GM21786 (cell line): ENCODE results near the gene LPAR2.
"Not testable (repeated sequence)": the region's sequence is repeated elsewhere in the genome, so short reads cannot be mapped to it uniquely, and the experiment has no call there.

ENCODE experiments used
- ATAC-seq: cut with Tn5 transposase; IDR thresholded peaks from one replicate; pipeline ENCODE4 v1.9.1; 2021; ENCODE audit not compliant: unreplicated experiment

LPAR2 gene

DNA sequence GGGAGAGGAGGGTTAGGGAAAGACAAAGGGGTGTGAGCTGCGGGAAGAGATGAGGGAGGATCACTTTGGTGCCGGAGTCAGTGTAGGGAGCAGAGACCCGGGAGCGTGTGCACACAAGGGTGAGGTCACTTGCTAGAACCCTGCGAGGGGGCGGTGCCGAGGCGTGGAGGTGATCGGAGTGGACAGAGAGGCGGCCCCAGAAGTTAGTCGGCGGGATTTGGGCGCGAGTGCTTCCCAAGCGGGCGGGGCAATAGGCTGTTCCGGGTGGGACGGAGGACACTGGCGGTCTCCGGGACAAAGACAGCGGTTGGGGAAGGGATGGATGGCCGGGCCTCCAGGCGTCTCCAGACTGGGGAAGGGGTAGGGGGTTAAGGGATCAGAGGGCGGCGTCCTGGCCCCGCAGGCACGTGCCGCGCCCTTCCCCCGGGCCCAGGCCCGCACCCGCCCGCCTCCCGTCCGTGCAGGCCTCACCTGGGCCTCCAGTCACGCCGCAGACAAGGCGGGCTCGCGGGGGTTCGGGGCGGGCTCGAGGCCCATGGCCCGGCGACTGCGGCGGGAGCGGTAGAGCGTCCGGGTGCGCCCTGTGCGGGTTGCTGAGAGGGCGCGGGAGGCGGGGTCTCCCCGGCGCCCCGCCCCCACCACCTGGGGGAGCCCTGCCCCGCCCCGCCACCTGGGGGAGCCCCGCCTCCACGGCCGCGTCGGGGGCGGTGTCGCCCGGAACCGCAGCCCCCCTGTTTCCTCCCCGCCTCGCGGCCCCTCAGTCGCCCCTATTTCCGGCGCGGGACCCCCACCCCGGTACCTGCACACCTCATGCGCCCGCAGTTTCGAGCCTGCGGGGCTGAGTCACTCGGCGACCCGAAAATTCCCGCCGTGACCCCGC is at the start of gene LPAR2:
LPAR2 (minus strand) TSS at position 600 of the 880 bp plus-strand sequence. CDS start 945 bp downstream, outside the sequence.
- peak; percentile 55 for ATAC-seq

- no peak for ATAC-seq
Observed at GRCh38 chr19:19677579-19677978, 49.6 kb upstream of the LPAR2 start.

GRCh38 chr19:19674315-19674714 is 46.3 kb upstream of the LPAR2 start:
- ATAC-seq = no peak

GRCh38 chr19:19672816-19673215 is 44.8 kb upstream of the LPAR2 start:
- ATAC-seq = no peak

DNA sequence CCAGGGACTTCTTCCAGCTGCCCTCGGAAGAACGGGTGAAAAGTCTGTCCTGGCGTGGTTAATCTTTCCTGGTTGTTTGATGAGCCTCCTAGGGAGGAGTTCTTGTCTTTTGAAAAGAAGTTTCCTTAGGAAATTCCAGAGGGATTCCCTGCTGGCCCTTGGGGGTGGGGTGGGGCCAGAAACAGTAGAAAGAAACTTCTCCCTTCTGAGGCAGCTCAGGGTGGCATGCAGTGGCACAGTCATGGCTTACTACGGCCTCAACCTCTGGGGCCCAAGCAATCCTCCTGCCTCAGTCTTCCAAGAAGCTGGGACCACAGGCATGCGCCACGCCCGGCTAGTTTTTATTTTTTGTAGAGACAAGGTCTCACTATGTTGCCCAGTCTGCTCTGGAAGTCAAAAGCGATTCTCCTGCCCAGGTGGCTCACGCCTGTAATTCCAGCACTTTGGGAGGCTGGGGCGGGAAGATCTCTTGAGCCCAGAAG is 42.1 kb upstream of the LPAR2 start:
- no peak for ATAC-seq

GRCh38 chr19:19668230-19669012 is 40.4 kb upstream of the LPAR2 start, which contains the start of gene ZNF101:
TSS of gene ZNF101 (plus strand) at chr19:19668839. CDS start at chr19:19668964, 125 bp downstream.
- ATAC-seq = peak; percentile 57

DNA sequence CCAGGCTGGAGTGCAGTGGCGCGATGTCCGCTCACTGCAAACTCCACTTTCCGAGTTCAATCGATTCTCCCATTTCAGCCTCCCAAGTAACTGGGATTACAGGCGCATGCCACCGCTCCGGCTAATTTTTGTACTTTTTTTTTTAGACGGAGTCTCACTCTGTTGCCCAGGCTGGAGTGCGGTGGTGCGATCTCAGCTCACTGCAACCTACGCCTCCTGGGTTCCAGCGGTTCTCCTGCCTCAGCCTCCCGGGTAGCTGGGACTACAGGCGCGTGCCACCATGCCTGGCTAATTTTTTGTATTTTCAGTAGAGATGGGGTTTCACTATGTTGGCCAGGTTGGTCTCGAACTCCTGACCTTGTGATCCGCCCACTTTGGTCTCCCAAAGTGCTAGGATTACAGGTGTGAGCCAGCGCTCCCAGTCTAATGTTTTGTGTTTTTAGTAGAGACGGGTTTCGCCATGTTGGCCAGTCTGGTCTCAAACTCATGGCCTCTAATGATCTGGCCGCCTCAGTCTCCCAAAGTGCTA is 37.5 kb upstream of the LPAR2 start:
- not testable (repeated sequence) for ATAC-seq

DNA sequence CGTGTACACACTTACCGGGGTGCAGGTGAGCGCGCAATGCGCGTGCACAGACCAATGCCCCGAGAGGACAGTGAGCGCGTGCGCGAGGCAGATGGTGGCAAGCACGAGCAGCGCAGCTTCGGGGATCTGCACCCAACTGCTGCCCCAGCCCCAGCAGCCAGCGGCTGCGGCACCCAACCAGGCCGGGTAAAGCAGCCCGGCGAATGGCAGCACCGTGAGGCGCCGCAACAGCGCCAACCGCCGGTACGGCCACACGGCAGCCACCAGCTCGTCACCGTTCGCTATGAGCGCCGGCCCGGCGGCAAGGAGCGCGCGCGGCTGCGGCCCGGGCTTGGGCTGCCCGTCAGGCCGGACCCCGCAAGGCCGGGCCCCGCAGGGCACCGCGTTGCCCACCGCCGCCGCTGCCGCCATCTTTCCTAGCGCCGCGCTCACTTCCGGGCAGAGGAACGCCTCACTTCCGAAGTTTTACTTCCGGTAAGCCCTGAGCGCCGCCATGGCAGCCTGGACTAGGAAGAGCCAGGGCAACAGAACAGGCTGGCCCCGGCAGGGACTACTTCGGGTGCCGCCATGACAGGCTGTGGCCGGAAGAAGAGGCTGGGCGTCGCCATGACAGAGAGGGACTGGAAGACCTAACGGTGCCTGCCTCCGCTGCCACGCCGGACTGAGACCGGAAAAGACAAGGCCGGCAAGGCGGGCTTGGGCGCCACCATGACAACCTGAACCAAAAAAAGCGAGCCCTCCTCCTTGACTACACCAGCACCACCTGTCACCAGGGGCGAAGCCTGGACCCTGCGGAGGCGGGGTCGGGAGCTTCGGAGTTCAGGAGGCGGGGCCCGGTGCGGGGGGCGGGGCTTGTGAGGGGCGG is 35.5 kb upstream of the LPAR2 start, which contains the start of gene ATP13A1:
ATP13A1 (minus strand) TSS at position 421 of the 865 bp plus-strand sequence; CDS start at position 411, 10 bp downstream.
- ATAC-seq = peak; percentile 71

DNA sequence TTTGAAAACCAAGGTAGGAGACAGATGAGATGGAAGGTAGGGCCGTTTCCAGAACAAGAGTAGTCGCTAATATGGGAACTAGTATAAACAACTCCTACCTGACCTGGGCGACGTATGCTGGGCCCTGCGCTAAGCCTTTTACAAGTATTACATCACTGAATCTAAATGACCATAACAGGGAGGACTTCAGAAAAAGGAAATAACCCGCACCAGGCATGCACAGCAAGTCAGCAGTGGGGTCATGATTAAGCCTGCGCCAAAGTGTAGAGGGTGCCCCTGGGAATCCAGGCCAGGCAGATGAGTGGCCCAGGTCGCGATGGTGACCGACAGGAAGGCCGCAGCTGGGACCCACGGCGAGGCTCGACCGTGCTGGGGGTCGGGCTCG is 34.8 kb upstream of the LPAR2 start:
- ATAC-seq = no peak

- ATAC-seq = no peak
Observed at GRCh38 chr19:19662344-19662743, 34.3 kb upstream of the LPAR2 start.

GRCh38 chr19:19661675-19662251 is 33.7 kb upstream of the LPAR2 start:
- ATAC-seq = peak; percentile 43

GRCh38 chr19:19661141-19661674 is 33.2 kb upstream of the LPAR2 start:
- ATAC-seq = no peak

- no peak for ATAC-seq
Observed at GRCh38 chr19:19659646-19660245, 31.7 kb upstream of the LPAR2 start.

DNA sequence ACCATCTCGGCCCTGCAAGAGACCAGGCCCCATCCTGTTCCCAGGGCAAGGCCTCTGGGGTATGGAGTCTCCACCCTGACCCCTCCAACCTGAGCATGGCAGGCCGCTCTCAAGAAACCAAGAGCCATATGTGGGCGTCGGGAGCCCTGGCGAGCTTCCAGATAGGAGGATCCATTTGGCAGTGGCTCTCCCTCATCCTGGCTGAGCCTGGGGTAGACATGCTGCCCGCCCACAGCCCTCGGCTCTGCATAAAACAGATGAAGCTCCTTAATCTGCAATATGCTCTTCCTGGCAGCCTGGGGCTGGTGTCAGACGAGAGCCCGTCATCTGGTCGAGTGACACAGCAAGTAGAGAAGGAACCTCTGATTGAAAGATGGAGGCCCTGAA is 29.4 kb upstream of the LPAR2 start:
- no peak for ATAC-seq

GRCh38 chr19:19656451-19657396 is 28.7 kb upstream of the LPAR2 start:
- ATAC-seq = no peak

- no peak for ATAC-seq
Observed at GRCh38 chr19:19655641-19656343, 27.8 kb upstream of the LPAR2 start.

DNA sequence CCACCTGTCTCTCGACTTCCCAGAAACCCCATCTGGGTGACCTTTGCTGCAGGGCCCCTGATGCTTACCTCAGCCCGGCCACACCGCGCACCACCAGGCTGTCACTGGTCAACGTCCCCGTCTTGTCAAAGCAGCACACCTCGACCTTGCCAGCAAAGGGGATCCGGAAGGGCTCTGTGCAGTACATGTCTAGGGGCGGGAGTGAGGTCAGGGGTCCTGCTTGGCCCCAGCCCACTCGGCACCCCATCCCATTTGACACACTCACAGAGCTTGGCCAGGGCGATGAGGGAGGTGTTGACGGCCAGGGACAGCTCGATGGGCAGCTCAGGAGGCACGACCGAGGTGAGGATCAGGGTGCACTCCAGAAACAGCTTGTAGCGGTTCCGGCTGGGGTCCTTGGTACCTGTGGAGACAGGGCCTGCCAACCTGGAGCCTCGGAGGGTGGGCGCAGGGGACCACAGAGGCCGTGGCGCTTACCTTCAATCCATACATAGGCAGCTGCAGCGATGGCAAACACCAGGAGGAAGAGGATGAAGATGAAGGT is 27.1 kb upstream of the LPAR2 start:
- no peak for ATAC-seq
